ENCODE data around the gene WDR90. TPM values are rescaled to one million over a fixed set of nuclear protein-coding genes. Genes with fewer than 3 reads are reported as not detected.

WDR90 gene
- total RNA-seq, 4 donors from 2014 or later = 8.2 to 22.7 (median 16.5) TPM

DNA sequence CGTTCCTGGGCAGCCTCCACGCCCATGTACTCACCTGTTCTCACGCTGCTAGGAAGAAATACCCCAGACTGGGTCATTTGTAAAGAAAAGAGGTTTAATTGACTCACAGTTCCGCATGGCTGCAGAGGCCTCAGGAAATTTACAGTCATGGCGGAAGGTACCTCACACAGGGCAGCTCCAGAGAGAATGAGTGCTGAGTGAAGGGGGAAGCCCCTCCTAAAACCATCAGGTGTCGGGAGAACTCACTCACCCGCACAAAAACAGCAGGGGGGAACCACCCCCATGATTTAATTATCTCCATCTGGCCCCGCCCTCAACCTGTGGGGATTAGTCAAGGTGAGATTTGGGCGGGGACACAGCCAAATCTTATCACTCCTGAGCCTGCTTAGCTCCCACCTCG is 41.1 kb upstream of the WDR90 start:
- 84% methylated on average over 10 of the region's 10 CpGs for WGBS

DNA sequence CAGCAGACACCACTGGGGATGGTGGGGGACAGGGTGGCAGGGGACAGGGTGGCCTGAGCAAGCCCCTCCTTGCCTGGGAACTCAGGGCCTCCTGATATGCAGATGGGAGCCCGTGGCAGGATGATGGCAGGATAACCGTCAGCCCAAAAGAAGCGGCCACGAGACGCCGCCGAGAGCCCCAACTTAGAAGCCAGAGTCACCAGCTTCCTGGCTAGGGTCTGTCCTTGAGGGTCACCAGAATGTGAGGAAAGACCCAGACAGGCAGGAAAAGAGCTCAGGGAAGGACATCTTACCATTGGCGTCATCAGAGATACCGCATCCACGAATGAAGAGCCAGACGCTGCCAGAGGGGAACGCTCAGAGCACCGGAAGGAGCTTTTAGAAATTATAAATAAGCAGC is 39.8 kb upstream of the WDR90 start:
- Histone ChIP-seq H3K27me3 (no peaks in the 10 kb centered on the region), H3K36me3 (peaks cover 0 to 4% (median 0%) of the 10 kb centered on the region in 4 donors), H3K4me3 (no peak overlapping the region), H3K9me3 (no peaks in the 10 kb centered on the region), H3K27ac (replicated peaks in 1 of 4) (no peak overlapping the region), H3K4me1 (peaks cover 0 to 14% (median 11%) of the 10 kb centered on the region in 4 donors)
- WGBS = 94% methylated on average over 13 of the region's 13 CpGs
- DNase-seq (ENCODE audit: extremely low spot score) = no peak
- no peak for TF ChIP-seq EP300 (IDR thresholded peaks at IDR 0.05)
- TF ChIP-seq, protein P1, sequence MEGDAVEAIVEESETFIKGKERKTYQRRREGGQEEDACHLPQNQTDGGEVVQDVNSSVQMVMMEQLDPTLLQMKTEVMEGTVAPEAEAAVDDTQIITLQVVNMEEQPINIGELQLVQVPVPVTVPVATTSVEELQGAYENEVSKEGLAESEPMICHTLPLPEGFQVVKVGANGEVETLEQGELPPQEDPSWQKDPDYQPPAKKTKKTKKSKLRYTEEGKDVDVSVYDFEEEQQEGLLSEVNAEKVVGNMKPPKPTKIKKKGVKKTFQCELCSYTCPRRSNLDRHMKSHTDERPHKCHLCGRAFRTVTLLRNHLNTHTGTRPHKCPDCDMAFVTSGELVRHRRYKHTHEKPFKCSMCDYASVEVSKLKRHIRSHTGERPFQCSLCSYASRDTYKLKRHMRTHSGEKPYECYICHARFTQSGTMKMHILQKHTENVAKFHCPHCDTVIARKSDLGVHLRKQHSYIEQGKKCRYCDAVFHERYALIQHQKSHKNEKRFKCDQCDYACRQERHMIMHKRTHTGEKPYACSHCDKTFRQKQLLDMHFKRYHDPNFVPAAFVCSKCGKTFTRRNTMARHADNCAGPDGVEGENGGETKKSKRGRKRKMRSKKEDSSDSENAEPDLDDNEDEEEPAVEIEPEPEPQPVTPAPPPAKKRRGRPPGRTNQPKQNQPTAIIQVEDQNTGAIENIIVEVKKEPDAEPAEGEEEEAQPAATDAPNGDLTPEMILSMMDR (IDR thresholded peaks at IDR 0.05) = no peak
- TF ChIP-seq POLR2AphosphoS5 (IDR thresholded peaks at IDR 0.05) = no peak
- no peak for TF ChIP-seq POLR2A (IDR thresholded peaks at IDR 0.05; ENCODE audit: low read depth)
- intact Hi-C loops (cut with DNase I) = no loop called here

More for the DNA sequence above, 41.1 kb upstream of the WDR90 start:
- Histone ChIP-seq H3K27me3 (no peaks in the 10 kb centered on the region), H3K4me3 (no peak overlapping the region), H3K4me1 (peaks cover 0 to 14% (median 11%) of the 10 kb centered on the region in 4 donors), H3K27ac (replicated peaks in 1 of 4) (no peak overlapping the region), H3K9me3 (no peaks in the 10 kb centered on the region), H3K36me3 (no peaks in the 10 kb centered on the region)
- no peak for DNase-seq (ENCODE audit: extremely low spot score)
- intact Hi-C loops (cut with DNase I) = no loop called here
- TF ChIP-seq, protein P1 (IDR thresholded peaks at IDR 0.05) = no peak
- TF ChIP-seq POLR2A (IDR thresholded peaks at IDR 0.05; ENCODE audit: low read depth) = no peak

DNA sequence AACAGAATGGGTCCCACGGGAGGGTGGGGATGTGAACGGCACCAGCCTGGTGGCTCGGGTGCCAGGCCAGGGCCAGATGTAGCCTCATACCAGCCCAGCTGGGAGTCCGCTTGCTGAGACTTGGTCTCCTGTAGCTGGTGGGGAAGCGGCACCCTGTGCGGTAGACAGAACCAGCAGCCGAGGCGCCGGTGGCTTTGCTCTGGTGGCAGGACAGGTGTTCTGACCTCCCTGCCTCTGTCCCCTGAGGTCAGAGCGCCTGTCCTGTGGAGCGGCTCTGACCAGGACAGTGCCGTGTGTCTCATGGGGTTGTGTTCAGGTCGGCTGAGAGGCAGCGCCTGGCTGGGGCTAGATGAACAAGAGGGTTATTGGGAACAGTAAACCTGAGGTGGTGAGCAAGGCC is 39.2 kb upstream of the WDR90 start:
- Histone ChIP-seq H3K36me3 (peaks cover 0 to 4% (median 0%) of the 10 kb centered on the region in 4 donors), H3K4me3 (no peak overlapping the region), H3K4me1 (peaks cover 0 to 14% (median 11%) of the 10 kb centered on the region in 4 donors), H3K27me3 (no peaks in the 10 kb centered on the region), H3K27ac (replicated peaks in 1 of 4) (no peak overlapping the region), H3K9me3 (no peaks in the 10 kb centered on the region)
- intact Hi-C loops (cut with DNase I) = no loop called here
- no peak for DNase-seq (ENCODE audit: extremely low spot score)
- 87% methylated on average over 7 of the region's 14 CpGs for WGBS
- TF ChIP-seq POLR2AphosphoS5 (IDR thresholded peaks at IDR 0.05) (no peak), EP300 (IDR thresholded peaks at IDR 0.05) (no peak), POLR2A (IDR thresholded peaks at IDR 0.05; ENCODE audit: low read depth) (no peak)
- TF ChIP-seq, protein P1 (IDR thresholded peaks at IDR 0.05) = no peak

DNA sequence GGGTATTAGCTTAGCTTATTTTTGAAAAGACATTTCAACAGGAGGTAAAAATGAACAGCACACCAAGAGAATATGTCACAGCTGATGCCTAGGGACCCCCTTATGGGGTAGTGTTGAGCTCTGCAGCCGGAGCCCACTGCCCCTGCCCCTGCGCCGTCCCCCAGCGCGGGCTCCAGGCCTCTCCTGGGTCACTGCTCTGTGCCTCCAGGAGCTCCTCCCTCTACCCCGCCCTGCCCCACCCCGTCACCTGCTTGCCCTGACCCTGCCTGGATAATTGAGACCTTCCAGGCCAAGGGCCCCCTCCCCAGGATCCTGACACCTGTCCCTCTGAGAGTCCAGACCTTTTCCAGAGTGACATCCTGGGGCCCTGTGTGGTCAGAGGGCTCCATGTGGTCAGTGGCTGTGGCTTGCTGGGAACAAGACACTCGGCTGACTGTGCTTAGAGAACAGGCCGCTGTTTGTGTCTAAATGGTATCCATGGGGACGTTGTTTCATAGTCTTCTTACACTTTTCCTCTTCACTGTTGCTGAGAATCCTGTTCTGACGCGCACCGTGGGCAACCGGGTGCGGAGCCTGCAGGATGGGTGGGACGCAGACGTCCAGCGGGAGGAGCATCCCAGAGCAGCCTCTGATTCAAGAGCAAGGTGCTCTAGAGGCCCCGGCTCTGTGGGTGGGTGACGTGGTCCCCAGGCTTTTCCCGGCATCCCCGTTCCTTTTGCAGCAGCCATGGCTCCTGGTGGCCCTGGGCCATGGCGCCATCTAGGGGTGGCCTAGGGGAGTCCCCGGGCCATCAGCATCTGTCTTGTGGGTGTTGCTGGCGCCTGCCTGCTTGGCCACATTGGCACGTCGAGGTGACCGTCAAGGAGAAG is 38.4 kb upstream of the WDR90 start:
- Histone ChIP-seq H3K4me1 (peaks cover 0 to 14% (median 11%) of the 10 kb centered on the region in 4 donors), H3K36me3 (peaks cover 0 to 4% (median 0%) of the 10 kb centered on the region in 4 donors), H3K27ac (replicated peaks in 1 of 4) (no peak overlapping the region), H3K27me3 (no peaks in the 10 kb centered on the region), H3K9me3 (no peaks in the 10 kb centered on the region), H3K4me3 (no peak overlapping the region)
- WGBS = 68% methylated on average over 20 of the region's 28 CpGs
- TF ChIP-seq EP300 (IDR thresholded peaks at IDR 0.05) (no peak), POLR2AphosphoS5 (IDR thresholded peaks at IDR 0.05) (no peak), POLR2A (IDR thresholded peaks at IDR 0.05; ENCODE audit: low read depth) (no peak)
- TF ChIP-seq, protein P1 (IDR thresholded peaks at IDR 0.05) = peak; percentile 47 to 76 (median 57)
- intact Hi-C loops (cut with DNase I) = no loop called here
- no peak for DNase-seq (ENCODE audit: extremely low spot score)

Data from esophagus muscularis mucosa (tissue), 4 donors.